ENCODE data around the gene CD320. TPM values are rescaled to one million over a fixed set of nuclear protein-coding genes. Genes with fewer than 3 reads are reported as not detected.

CD320 gene
- total and polyA plus RNA-seq, 2 of the 8 experiments (the other 6 are each of a cell fraction or from before 2014, with no cell fraction given): 80.4 to 157 TPM

GRCh38 chr19:8257052-8257443 is 51.1 kb downstream of the CD320 start:
- H3K4me1 ChIP-seq (replicated peaks in 1 of 4; ENCODE audit: control insufficient read depth in 3 of 4, insufficient read depth in 4 of 4, low read length in 3 of 4): peaks cover 0 to 4% (median under 1%) of the 10 kb centered on the region in 4 experiments; a peak in 2 of 7 replicates
- no peak overlapping the region for H2BK15ac ChIP-seq (ENCODE audit: low read length)
- WGBS, 2 experiments (ENCODE audit: extremely low coverage in 1 of 2, insufficient coverage in 1 of 2, insufficient read length in 1 of 2, insufficient replicate concordance in 2 of 2, low coverage in 1 of 2, low lambda C conversion rate in 2 of 2, missing lambda C conversion rate in 1 of 2): 83% methylated on average over 5 of the region's 5 CpGs; no CpG with 5 or more reads in 1 of the 2 experiments
- no peaks in the 10 kb centered on the region for H3K9me3 ChIP-seq (ENCODE audit: insufficient read depth in 2 of 2, low read depth in 1 of 2, low read length in 1 of 2)
- H3K23me2 ChIP-seq (ENCODE audit: low read depth, low read length): no peaks in the 10 kb centered on the region
- no peaks in the 10 kb centered on the region for H3K79me2 ChIP-seq (ENCODE audit: control insufficient read depth in 1 of 2, insufficient read depth in 2 of 2, low read length in 2 of 2)
- H4K8ac ChIP-seq (ENCODE audit: extremely low read depth, insufficient read depth, low read length): no peak overlapping the region
- no peaks in the 10 kb centered on the region; the same call in 1 of the 2 replicates for H3K79me1 ChIP-seq (ENCODE audit: low read depth, low read length)
- no peak for FAIRE-seq
- H4K91ac ChIP-seq (replicated peaks; ENCODE audit: insufficient read length, low read length): no peak overlapping the region
- no peak overlapping the region for H3K4me3 ChIP-seq (ENCODE audit: extremely low read depth in 1 of 4, insufficient read depth in 2 of 4, low read depth in 3 of 4, low read length in 4 of 4)
- POLR2A ChIA-PET (ENCODE audit: partially characterized antibody): interaction anchor here (0.6 to 0.8 kb wide), 2 partner anchors 14 to 46 kb away, joined by 3 to 4 read pairs; no protein-coding TSS in a partner anchor
- H3K4ac ChIP-seq (replicated peaks; ENCODE audit: insufficient read length, low read depth, low read length): no peak overlapping the region
- no peak overlapping the region for H4K5ac ChIP-seq (ENCODE audit: insufficient read length, low read depth, low read length)
- H3K18ac ChIP-seq (ENCODE audit: extremely low read depth, low read length): no peak overlapping the region
- peaks cover 5% of the 10 kb centered on the region in 2 experiments for H4K20me1 ChIP-seq (replicated peaks in 1 of 2; ENCODE audit: control insufficient read depth in 1 of 2, insufficient read depth in 2 of 2, low read length in 2 of 2)
- H3K9ac ChIP-seq (replicated peaks in 1 of 4; ENCODE audit: extremely low read depth in 1 of 4, low read depth in 3 of 4, low read length in 3 of 4): no peak overlapping the region
- peak in 1 of 2 experiments; percentile 65 for DNase-seq (ENCODE audit: low read depth in 1 of 2, low spot score in 2 of 2)
- H3K27me3 ChIP-seq (replicated peaks in 1 of 4; ENCODE audit: control insufficient read depth in 3 of 4, extremely low read depth in 1 of 4, insufficient read depth in 3 of 4, low read length in 3 of 4): no peaks in the 10 kb centered on the region
- H3K14ac ChIP-seq (ENCODE audit: insufficient read length): no peak overlapping the region
- no peak overlapping the region for H2BK20ac ChIP-seq (ENCODE audit: low read length)
- H2BK5ac ChIP-seq (ENCODE audit: low read depth, low read length): no peak overlapping the region
- no peak overlapping the region for H2BK12ac ChIP-seq (ENCODE audit: low read depth, low read length)
- peaks cover 8 to 33% (median 28%) of the 10 kb centered on the region in 4 experiments; a peak in 7 of 8 replicates for H3K36me3 ChIP-seq (ENCODE audit: control insufficient read depth in 2 of 4, insufficient read depth in 4 of 4, low read length in 3 of 4)
- H3K4me2 ChIP-seq (ENCODE audit: insufficient read depth in 1 of 2, low read depth in 2 of 2, low read length in 2 of 2): no peak overlapping the region
- H3K23ac ChIP-seq (ENCODE audit: insufficient read length): no peak overlapping the region
- no peak overlapping the region for H2BK120ac ChIP-seq (replicated peaks; ENCODE audit: low read depth, low read length)
- H2AFZ ChIP-seq (ENCODE audit: low read length): no peak overlapping the region
- no peak overlapping the region for H3K56ac ChIP-seq (replicated peaks; ENCODE audit: insufficient read length, low read depth, low read length)
- no peak overlapping the region for H2AK5ac ChIP-seq (ENCODE audit: low read depth, low read length)
- CTCF ChIA-PET (ENCODE audit: partially characterized antibody): interaction anchor here (0.6 to 2.0 kb wide), 11 partner anchors 10 to 321 kb away, joined by 3 to 5 read pairs (median 3); no protein-coding TSS in a partner anchor
- no peak overlapping the region for H3K27ac ChIP-seq (ENCODE audit: low read depth, low read length)
- TF ChIP-seq EZH2 (IDR thresholded peaks at IDR 0.05; ENCODE audit: low read depth, low read length, severe bottlenecking) (no peak), JUND (IDR thresholded peaks at IDR 0.05; ENCODE audit: low read length) (no peak), SP4 (IDR thresholded peaks at IDR 0.05; ENCODE audit: low read length) (no peak), TAF7 (optimal IDR thresholded peaks at IDR 0.05; ENCODE audit: borderline replicate concordance, low read depth, low read length) (no peak), CBX5 (IDR thresholded peaks at IDR 0.05; ENCODE audit: low read depth, low read length) (no peak), USF2 (IDR thresholded peaks at IDR 0.05; ENCODE audit: low read length) (no peak), GTF2F1 (IDR thresholded peaks at IDR 0.05; ENCODE audit: borderline replicate concordance, low read depth, low read length) (no peak), SAP30 (IDR thresholded peaks at IDR 0.05; ENCODE audit: insufficient read depth, insufficient replicate concordance, low read length) (no peak), CREB1 (IDR thresholded peaks at IDR 0.05) (no peak), GABPA (IDR thresholded peaks at IDR 0.05; ENCODE audit: borderline replicate concordance, insufficient read depth, low read length) (no peak)
- TF ChIP-seq, protein P1, sequence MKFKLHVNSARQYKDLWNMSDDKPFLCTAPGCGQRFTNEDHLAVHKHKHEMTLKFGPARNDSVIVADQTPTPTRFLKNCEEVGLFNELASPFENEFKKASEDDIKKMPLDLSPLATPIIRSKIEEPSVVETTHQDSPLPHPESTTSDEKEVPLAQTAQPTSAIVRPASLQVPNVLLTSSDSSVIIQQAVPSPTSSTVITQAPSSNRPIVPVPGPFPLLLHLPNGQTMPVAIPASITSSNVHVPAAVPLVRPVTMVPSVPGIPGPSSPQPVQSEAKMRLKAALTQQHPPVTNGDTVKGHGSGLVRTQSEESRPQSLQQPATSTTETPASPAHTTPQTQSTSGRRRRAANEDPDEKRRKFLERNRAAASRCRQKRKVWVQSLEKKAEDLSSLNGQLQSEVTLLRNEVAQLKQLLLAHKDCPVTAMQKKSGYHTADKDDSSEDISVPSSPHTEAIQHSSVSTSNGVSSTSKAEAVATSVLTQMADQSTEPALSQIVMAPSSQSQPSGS (IDR thresholded peaks at IDR 0.05; ENCODE audit: low read length): no peak

All from H1 (cell line).